Measurements from ENCODE around the gene INHBB.

DNA sequence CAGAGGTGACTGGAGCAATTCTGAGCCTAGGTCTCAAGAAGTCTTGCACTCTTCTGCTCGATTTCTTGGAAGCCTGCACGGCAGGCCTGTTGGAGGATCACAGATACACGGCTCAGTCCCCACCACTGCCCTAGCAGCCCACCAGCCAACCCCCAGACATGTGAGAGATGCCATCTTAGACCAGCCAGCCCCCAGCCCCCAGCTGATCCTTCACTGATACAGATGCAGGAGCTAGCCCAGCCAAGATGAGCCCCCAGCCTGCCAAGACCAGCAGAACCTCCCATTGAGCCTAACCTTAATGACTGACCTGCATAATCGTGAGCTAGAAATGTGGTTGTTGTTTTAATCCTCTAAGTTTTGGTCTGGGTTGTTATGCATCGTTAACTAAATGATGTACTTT is 47.5 kb downstream of the INHBB start:
- TF ChIP-seq ZNF24 (IDR thresholded peaks at IDR 0.05) (no peak), ATF7 (IDR thresholded peaks at IDR 0.05) (no peak), RB1 (IDR thresholded peaks at IDR 0.05; ENCODE audit: low read depth) (no peak), ARHGAP35 (IDR thresholded peaks at IDR 0.05; ENCODE audit: partially characterized antibody) (no peak), MBD2 (IDR thresholded peaks at IDR 0.05; ENCODE audit: borderline replicate concordance, low read depth) (no peak), ZNF695 (CRISPR knock-in tag; IDR thresholded peaks at IDR 0.05) (no peak), HEY1 (CRISPR knock-in tag; IDR thresholded peaks at IDR 0.05; ENCODE audit: borderline replicate concordance) (no peak), ADNP (tag; IDR thresholded peaks at IDR 0.05) (no peak), SP2 (IDR thresholded peaks at IDR 0.05; ENCODE audit: extremely low read depth, low read depth, low read length, poor library complexity, severe bottlenecking) (no peak), ARNT (IDR thresholded peaks at IDR 0.05) (no peak)
- TF ChIP-seq, protein P1, sequence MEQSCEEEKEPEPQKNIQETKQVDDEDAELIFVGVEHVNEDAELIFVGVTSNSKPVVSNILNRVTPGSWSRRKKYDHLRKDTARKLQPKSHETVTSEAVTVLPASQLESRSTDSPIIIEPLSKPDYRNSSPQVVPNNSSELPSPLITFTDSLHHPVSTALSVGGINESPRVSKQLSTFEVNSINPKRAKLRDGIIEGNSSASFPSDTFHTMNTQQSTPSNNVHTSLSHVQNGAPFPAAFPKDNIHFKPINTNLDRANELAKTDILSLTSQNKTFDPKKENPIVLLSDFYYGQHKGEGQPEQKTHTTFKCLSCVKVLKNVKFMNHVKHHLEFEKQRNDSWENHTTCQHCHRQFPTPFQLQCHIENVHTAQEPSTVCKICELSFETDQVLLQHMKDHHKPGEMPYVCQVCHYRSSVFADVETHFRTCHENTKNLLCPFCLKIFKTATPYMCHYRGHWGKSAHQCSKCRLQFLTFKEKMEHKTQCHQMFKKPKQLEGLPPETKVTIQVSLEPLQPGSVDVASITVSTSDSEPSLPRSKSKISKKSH (CRISPR knock-in tag; IDR thresholded peaks at IDR 0.05): no peak
- TF ChIP-seq, protein P2, sequence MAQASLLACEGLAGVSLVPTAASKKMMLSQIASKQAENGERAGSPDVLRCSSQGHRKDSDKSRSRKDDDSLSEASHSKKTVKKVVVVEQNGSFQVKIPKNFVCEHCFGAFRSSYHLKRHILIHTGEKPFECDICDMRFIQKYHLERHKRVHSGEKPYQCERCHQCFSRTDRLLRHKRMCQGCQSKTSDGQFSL (CRISPR knock-in tag; IDR thresholded peaks at IDR 0.05): no peak
- TF ChIP-seq, protein P2 (tag; IDR thresholded peaks at IDR 0.05): no peak

Data from K562 (cell line).